ENCODE measurements around the gene TMEM82.

GRCh38 chr1:15747378-15747777 is 5.1 kb downstream of the TMEM82 start:
- TF ChIP-seq, protein P1, sequence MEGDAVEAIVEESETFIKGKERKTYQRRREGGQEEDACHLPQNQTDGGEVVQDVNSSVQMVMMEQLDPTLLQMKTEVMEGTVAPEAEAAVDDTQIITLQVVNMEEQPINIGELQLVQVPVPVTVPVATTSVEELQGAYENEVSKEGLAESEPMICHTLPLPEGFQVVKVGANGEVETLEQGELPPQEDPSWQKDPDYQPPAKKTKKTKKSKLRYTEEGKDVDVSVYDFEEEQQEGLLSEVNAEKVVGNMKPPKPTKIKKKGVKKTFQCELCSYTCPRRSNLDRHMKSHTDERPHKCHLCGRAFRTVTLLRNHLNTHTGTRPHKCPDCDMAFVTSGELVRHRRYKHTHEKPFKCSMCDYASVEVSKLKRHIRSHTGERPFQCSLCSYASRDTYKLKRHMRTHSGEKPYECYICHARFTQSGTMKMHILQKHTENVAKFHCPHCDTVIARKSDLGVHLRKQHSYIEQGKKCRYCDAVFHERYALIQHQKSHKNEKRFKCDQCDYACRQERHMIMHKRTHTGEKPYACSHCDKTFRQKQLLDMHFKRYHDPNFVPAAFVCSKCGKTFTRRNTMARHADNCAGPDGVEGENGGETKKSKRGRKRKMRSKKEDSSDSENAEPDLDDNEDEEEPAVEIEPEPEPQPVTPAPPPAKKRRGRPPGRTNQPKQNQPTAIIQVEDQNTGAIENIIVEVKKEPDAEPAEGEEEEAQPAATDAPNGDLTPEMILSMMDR (IDR thresholded peaks at IDR 0.05): no peak
- TF ChIP-seq POLR2A (IDR thresholded peaks at IDR 0.05): no peak

Measured in right lobe of liver (tissue), 4 donors.